Urothelium cell line (cell line): ENCODE data around the gene EP400.
"Not testable (repeated sequence)": the region's sequence is repeated elsewhere in the genome, so short reads cannot be mapped to it uniquely, and the experiment has no call there.

Source experiments
- DNase-seq: peaks from one replicate; pipeline ENCODE4 v3.0.0; 2011; ENCODE audit warnings: low spot score, mixed read lengths
- FAIRE-seq: peaks from 2 replicates; lab custom pipeline; 2011; peaks lifted over from hg19 to GRCh38; lab: Jason Lieb, UNC

The EP400 gene

DNA sequence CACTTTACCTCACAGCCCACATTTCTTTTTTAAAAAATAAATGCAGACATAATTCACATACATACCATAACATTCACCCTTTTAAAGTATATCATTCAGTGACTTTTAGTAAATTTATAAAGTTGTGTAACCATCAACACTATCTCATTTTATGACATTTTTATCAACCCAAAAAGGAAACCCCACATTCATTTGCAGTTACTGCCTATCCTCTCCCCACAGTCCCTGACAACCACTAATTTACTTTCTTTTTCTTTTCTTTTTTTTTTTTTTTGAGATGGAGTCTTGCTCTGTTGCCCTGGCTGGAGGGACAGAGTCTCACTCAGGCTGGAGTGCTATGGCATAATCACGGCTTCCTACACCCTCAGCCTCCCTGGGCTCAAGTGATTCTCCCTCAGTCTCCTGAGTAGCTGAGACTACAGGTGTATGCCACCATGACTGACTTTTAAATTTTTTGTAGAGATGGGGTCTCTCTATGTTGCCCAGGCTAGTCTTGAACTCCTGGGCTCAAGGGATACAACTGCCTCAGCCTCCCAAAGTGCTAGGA, 1.5 kb upstream of the EP400 start:
- no peak for FAIRE-seq
- no peak for DNase-seq

DNA sequence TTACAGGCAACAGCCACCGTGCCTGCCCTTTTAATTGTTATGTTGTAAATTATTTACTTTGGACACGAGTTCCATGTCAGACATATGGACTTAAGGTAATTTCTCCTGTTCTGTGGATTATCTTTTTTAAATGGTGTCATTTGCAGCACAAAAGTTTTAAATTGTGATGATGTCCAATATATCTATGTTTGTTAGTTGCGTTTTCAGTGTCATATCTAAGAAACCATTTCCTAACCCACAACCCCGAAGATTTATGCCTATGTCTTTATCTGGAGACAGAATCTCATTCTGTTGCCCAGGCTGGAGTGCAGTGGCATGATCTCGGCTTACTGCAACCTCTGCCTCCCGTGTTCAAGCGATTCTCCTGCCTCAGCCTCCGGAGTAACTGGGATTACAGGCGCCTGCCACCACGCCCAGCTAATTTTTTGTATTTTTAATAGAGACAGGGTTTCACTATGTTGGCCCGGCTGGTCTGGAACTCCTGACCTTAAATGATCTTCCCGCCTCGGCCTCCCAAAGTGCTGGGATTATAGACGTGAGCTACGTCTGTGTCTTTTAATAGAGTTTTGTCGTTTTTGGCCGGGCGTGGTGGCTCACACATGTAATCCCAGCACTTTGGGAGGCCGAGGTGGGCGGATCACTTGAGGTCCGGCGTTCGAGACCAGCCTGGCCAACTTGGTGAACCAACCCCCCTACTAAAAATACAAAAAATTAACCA, 870 bp upstream of the EP400 start:
- DNase-seq, FAIRE-seq: not testable (repeated sequence)

DNA sequence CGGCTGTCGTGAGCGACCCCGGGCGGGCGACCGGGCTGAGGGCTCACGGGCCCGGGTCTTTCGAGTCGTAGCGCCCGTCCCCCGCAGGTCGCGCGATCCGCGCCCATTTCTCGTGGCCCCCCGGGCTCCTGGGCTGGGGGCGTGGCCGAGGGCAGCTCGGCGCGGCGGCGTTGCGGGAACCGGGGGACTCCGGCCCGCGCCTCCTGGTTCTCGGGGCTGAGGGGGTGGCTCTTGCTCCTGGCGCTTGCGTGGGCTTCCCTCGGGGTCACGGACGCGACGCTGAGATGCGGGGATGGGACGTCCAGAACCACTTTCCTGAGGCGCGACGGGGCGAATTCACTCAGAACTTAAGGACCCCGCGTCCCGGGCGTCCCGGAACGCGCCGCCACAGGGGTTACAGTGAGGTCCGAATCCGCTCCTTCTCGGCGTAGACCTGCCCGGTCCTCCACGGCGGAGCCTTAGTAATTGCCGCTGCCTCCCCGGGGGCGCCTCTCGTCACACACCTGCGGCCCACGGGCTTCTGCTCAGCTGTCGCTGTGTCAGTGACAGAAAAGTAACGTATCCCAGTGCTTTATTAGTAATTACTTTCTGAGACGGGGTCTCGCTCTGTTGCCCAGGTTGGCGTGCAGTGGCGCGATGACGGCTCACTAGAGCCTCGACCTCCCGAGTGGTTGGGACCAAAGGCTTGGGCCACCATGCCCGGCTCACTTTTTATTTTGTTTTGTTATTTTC, 606 bp downstream of the EP400 start:
- DNase-seq (peak; percentile 31), FAIRE-seq (no peak)

DNA sequence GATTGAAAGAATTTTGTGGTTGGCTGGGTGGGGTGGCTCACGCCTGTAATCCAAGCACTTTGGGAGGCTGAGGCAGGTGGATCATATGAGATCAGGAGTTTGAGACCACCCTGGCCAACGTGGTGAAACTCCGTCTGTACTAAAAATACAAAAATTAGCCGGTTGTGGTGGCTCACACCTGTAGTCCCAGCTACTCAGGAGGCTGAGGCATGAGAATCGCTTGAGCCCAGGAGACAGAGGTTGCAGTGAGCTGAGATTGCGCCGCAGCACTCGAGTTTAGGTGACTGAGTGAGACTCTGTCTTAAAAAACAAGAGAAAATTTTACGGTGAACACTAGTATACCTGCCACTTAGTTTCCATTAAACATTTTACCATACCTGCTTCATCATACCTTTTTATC, 4.1 kb downstream of the EP400 start:
- not testable (repeated sequence) for FAIRE-seq, DNase-seq

DNA sequence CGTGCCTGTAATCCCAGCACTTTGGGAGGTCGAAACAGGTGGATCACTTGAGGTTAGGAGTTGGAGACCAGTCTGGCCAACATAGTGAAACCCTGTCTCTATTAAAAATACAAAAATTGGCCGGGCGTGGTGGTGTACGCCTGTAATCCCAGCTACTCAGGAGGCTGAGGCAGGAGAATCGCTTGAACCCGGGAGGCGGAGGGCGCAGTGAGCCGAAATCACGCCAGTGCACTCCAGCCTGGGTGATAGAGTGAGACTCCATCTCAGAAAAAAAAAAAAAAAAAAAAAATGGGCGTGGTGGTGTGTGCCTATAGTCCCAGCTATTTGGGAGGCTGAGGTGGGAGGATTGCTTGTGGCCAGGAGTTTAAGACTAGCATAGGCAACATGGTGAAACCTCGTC, 4.7 kb downstream of the EP400 start:
- FAIRE-seq, DNase-seq: not testable (repeated sequence)

DNA sequence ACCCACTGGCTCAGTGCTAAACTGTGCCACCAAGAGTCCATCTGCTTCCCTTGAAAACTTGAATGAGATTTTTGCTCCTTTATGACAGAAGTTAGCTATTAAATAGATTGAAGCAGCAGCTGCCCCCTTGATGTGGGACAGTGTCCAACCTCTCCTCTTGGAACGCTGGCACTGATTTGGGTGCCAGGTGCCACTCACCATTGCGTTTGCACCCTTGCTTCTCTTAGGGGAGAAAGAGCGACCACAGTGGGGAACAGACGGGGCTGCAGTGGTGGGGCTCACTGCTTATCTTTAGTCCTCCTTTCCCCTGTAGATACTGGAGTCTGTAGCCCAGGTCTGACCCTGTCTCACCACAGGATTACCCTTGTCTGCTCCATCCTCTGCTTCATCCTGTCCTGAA, 9.4 kb downstream of the EP400 start:
- DNase-seq (no peak), FAIRE-seq (no peak)

DNA sequence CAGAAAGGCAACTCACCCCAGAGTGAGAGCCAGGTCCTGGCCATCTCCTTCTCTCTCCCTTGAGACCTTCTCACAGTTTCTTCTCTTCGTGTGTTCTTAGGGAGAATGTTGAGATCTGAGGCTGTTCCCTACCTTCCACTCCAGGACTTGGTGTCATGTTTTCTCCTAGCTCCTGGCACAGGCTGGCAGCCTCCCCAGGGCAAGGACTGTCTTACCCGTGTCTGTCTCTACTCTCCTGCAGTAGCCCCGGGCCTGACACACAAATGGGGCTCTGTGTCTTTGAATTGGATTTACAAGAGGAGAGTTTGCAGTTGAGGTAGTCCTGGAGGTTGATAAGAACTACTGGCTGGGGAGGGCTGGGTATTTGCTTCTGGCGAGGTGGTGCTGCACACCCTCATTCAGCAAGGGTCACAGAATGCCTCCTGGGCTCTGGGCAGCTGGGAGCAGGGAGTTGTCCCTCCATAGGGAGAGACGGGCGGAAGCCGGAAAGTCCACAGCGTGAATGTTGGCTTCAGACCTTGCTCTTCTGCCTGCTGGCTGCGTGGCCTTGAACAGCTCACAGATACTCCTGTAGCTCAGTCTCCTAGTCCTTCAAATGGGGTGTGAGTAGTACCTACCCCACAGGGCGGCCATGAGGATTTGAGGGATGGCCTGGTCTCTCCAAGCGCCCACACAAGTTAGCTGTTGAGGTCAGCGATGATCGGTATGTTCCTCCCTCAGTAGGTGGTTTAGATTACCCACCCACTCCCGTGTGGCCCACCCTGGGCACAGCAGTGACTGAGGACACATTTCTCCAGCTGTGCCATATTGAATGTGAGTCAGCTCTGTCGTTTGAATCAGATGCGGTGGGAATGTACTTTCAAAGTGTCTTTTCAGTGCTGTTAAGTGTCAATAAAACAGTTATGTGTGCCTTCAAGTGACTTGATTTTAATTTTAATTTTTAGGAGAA, 10.2 kb downstream of the EP400 start:
- no peak for FAIRE-seq
- no peak for DNase-seq

DNA sequence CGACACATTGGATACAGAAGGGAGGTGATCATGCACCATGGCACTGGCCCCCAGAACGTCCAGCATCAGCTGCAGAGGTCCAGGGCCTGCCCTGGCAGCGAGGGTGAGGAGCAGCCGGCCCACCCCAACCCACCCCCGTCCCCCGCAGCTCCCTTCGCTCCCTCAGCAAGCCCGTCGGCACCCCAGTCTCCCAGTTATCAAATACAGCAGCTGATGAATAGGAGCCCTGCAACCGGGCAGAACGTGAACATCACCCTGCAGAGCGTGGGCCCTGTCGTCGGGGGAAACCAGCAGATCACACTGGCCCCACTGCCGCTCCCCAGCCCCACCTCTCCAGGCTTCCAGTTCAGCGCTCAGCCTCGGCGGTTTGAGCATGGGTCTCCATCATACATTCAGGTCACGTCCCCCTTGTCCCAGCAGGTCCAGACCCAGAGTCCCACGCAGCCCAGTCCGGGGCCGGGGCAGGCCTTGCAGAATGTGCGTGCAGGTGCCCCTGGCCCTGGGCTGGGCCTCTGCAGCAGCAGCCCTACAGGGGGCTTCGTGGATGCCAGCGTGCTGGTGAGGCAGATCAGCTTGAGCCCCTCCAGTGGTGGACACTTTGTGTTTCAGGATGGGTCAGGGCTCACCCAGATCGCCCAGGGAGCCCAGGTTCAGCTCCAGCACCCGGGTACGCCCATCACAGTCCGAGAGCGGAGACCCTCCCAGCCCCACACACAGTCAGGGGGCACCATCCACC, 11.0 kb downstream of the EP400 start:
- FAIRE-seq, result peak; percentile 79

DNA sequence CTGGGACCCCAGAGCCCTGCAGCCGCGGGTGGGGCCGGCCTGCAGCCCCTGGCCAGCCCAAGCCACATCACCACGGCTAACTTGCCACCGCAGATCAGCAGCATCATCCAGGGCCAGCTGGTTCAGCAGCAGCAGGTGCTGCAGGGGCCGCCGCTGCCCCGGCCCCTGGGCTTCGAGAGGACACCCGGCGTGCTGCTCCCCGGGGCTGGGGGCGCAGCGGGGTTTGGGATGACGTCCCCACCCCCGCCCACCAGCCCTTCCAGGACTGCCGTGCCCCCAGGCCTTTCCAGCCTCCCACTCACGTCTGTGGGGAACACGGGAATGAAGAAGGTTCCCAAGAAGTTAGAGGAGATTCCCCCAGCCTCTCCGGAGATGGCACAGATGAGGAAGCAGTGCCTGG, 11.6 kb downstream of the EP400 start:
- not testable (repeated sequence) for FAIRE-seq

More for the DNA sequence above, 11.0 kb downstream of the EP400 start:
- DNase-seq, result not testable (repeated sequence)

DNA sequence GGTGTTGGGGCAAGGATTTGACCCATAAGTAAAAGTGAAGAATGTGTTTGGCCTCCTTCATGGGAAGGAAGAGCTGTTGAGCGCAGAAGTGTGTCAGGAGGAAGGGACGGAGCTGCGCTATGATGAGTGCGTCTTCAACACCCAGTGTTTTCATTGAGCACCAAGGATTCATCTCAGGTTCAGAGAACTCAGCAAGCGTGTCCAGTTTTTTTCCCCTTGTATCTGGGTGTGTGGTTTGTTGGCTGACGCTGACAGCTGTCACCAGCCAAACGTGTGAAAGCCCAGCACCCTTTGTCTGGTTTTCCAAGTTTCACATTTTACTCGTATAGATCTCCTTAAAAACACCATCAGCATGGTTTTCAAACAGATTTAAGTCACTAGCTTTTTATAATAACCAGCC, 12.3 kb downstream of the EP400 start:
- FAIRE-seq, result no peak
- no peak for DNase-seq

More for the DNA sequence above, 11.6 kb downstream of the EP400 start:
- not testable (repeated sequence) for DNase-seq

DNA sequence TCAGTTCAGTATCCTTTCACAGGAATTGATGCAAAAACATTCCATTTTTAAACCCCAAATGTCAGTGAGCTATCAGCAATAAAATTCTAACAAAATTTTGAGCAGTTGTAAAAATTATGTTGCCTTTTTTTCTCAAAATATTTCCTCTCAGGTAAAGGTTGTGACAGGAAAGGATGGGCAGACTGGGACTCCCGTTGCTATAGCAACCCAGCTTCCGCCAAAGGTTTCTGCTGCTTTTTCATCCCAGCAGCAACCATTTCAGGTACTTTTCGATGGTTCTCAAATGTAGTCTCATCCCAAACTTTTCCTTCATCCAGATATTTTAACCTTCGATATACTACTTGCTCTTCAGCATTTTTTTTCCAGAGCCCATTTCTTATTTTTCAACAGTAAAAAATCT, 13.6 kb downstream of the EP400 start:
- DNase-seq (no peak), FAIRE-seq (no peak)

DNA sequence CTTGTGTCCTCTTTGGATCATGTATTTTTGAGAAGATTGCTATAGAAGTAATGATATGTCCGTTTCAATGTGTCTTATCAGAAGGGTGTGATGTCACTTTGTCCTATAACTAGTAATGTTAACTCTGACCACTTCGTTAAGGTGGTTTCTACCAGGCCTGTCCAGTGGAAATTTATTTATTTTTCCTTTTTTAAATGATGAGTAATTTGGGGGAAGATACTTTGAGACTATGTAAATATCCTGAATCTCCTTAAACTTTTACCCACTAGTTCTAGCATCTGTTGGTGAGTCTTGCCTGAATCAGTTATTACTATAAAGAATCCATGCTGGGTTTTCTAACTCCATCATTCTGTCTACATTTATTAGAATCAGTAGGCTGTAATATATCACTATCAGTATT, 15.3 kb downstream of the EP400 start:
- no peak for DNase-seq
- no peak for FAIRE-seq

DNA sequence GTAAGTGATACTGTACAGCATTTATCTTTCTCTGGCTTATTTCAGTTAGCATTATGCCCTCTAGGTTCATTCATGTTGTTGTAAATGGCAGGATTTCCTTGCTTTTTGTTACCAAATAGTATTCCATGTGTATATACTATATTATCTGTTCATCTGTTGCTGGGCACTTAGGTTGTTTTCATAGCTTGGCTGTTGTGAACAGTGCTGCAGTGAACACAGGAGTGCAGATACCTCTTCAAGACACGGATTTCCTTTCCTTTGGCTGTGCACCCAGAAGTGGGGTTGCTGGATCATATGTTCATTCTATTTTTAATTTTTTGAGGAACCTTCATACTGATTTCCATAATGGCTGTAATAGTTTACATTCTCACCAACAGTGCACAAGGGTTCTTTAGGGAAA, 21.5 kb downstream of the EP400 start:
- FAIRE-seq (no peak), DNase-seq (no peak)

DNA sequence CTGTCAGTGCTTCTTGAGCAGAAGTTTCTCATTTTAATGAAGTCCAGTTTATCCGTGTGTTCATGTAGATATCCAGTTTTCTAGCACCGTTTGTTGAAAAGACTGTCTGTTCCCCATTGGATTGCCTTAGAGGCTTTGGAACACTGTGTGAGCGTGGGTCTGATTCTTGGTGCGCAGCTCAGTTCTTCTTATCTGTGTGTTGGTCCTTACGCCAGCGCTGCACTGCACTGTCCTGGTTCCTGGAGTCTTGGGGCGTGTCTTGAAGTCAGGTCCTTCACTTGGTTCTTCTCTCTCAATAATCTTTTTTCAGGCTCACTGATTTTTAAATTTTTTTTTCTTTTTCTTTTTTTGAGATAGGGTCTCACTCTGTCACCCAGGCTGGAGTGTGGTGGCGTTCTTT, 25.5 kb downstream of the EP400 start:
- no peak for DNase-seq
- FAIRE-seq, result no peak

DNA sequence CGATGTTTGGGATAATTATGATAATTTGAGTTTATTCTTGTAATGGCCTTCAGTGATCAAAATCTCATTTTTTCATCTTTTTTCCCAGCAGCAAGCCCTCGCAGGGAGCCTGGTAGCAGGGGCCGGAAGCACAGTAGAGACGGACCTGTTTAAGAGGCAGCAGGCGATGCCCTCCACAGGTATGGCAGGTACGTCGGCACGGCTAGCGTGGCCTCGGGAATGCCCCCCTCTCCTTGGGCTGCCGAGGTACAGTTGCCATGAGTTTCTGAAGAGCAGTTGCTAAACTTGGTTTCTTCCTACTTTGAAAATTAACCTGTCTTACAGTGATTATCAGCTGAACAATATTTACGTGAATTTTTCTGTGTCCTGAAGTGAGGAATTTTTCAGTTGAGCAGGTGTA, 29.9 kb downstream of the EP400 start:
- no peak for DNase-seq
- no peak for FAIRE-seq

DNA sequence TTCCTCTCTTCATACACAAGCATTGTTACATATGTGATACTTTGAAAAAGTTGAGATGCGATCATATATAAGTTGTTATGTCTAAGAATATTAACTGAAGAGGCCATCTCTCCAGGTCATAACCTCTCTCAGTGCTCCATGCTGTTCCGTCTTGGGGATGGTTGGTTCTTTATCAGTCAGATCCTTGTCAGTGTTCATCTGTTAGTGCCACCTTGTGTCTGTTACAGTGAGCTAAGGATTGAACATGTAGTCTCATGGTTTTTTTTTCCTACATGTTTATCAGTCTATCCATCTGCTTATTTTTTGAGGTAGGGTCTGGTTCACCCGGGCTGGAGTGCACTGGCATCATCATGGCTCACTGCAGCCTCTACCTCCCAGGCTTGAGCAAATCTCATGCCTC, 30.5 kb downstream of the EP400 start:
- FAIRE-seq, result no peak
- no peak for DNase-seq

DNA sequence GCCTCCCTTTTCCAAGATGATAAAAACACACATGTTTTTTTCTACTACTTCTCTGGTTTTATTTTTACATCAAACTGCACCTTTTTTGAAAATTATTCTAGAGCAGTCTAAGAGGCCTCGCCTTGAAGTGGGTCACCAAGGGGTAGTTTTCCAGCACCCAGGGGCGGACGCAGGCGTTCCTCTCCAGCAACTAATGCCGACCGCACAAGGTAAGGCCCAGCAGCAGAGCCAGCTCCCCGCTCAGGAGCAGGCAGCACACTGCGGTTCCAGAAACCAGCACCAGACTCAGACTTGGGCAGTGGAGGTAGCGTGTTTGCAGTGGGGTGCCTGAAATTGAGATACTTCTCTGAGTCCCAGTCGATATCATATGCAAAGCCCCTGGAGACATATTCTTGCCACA, 31.6 kb downstream of the EP400 start:
- no peak for DNase-seq
- FAIRE-seq, result no peak

DNA sequence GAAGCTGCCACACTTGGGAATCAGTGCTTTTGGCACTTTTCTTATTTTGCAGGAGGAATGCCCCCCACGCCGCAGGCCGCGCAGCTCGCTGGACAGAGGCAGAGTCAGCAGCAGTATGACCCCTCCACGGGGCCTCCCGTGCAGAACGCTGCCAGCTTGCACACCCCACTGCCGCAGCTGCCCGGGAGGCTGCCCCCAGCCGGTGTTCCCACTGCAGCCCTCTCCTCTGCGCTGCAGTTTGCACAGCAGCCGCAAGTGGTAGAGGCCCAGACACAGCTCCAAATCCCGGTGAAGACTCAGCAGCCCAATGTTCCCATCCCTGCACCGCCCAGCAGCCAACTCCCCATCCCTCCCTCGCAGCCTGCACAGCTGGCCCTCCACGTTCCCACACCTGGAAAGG, 32.3 kb downstream of the EP400 start:
- DNase-seq, result no peak
- no peak for FAIRE-seq

DNA sequence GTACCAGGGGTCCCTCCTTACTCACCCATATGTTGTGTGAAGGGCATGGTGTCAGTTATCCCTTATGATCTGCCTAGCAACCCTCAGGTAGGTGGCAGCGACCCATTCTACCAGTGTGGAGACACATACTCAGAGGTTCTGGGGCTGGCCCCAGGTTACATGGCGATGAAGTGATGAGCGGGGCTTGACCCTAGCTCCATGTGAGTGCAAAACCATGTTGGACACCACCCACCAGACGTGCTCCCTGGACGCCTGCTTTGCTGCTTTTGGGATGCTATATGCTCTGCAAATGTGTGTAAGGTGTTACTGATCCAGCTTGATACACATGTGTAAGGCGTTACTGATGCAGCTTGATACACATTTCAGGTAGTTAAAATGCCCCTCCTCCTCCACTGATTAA, 33.3 kb downstream of the EP400 start:
- DNase-seq, result no peak

DNA sequence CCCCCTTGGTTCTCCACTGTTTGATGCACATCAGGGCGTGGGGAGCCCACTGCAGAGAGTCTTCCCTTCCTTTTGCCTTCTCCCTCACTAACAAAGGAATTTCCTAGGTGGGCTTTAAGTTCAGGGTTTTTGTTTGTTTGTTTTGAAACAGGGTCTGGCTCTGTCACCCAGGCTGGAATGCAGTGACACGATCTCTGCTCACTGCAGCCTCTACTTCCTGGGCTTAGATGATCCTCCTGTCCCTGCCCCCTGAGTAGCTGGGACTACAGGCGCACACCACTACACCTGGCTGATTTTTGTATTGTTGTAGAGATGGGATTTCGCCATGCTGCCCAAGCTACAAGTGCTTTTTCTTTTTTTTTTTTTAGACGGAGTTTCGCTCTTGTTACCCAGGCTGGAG, 33.8 kb downstream of the EP400 start:
- FAIRE-seq (no peak), DNase-seq (no peak)

More for the DNA sequence above, 33.3 kb downstream of the EP400 start:
- no peak for FAIRE-seq
